IMR-90 (cell line): ENCODE measurements around the gene TNFSF12. TPM values are rescaled to one million over a fixed set of nuclear protein-coding genes. Genes with fewer than 3 reads are reported as not detected.

Source experiments
- ATAC-seq: fragments of 200-7000 bp; cut with Tn5 transposase; 2 replicates; pipeline ENCODE4 v1.9.1; 2020; ENCODE audit warnings: low read depth, mild to moderate bottlenecking, moderate library complexity
- BruUV-seq: library from RNA; stranded (reverse); fragments of 400-500 nt; replicated peaks from 2 replicates; lab custom pipeline; 2021; lab: Mats Ljungman, UMichigan
- CTCF ChIA-PET: fragments of 300-600 bp; formaldehyde crosslinking; extraction: SDS; loops from one replicate; lab custom pipeline; 2021; ENCODE audit warnings: antibody characterized with exemption; lab: Yijun Ruan, JAX
- POLR2A ChIA-PET: fragments of 300-600 bp; sonication (Branson Sonifier 250); formaldehyde crosslinking; loops from one replicate; lab custom pipeline; 2022; ENCODE audit warnings: antibody characterized with exemption; ENCODE audit not compliant: unreplicated experiment; lab: Charles Lee
- DNase-seq: peaks from one replicate; pipeline ENCODE4 v3.0.0; 2013
- H2AFZ ChIP-seq: replicated peaks from 2 replicates; pipeline ENCODE3; 2013; ENCODE audit warnings: low read length, mild to moderate bottlenecking; ENCODE audit not compliant: poor library complexity
- H2AK5ac ChIP-seq: 2 replicates; pipeline ENCODE4 v1.6.1; 2013; ENCODE audit warnings: low read depth, low read length, inconsistent platforms
- H2AK9ac ChIP-seq: replicated peaks from 2 replicates; pipeline ENCODE3; 2013; ENCODE audit warnings: mild to moderate bottlenecking, low read depth, low read length, moderate library complexity; ENCODE audit not compliant: poor library complexity
- H2BK120ac ChIP-seq: 2 replicates; pipeline ENCODE4 v1.6.1; 2013; ENCODE audit warnings: low read depth, low read length, inconsistent platforms
- H2BK15ac ChIP-seq: 3 replicates; pipeline ENCODE4 v1.6.1; 2013; ENCODE audit warnings: low read depth, low read length, inconsistent platforms
- H2BK20ac ChIP-seq: 2 replicates; pipeline ENCODE4 v1.6.1; 2013; ENCODE audit warnings: low read depth, mild to moderate bottlenecking, inconsistent platforms, low read length, moderate library complexity
- H2BK5ac ChIP-seq: 2 replicates; pipeline ENCODE4 v1.6.1; 2013; ENCODE audit warnings: mild to moderate bottlenecking, low read depth, low read length, inconsistent platforms; ENCODE audit not compliant: poor library complexity, severe bottlenecking
- H3K14ac ChIP-seq: replicated peaks from 2 replicates; pipeline ENCODE4 v1.6.1; 2013; ENCODE audit warnings: low read depth, low read length, inconsistent platforms
- H3K18ac ChIP-seq: 2 replicates; pipeline ENCODE4 v1.6.1; 2013; ENCODE audit warnings: low read depth, low read length, control low read depth
- H3K23ac ChIP-seq: 2 replicates; pipeline ENCODE4 v1.6.1; 2013; ENCODE audit warnings: low read depth, low read length, inconsistent platforms
- H3K27ac ChIP-seq: 2 replicates; pipeline ENCODE4 v1.5.1; 2013; ENCODE audit warnings: mild to moderate bottlenecking, control low read depth, low read length; ENCODE audit not compliant: insufficient read depth
- H3K27me3 ChIP-seq: 2 replicates; pipeline ENCODE4 v1.6.1; 2013; ENCODE audit warnings: low read length; ENCODE audit not compliant: control insufficient read depth, insufficient read depth
- H3K36me3 ChIP-seq: 2 replicates; pipeline ENCODE4 v1.6.1; 2013; ENCODE audit warnings: low read length, mixed read lengths; ENCODE audit not compliant: control insufficient read depth, insufficient read depth
- H3K4ac ChIP-seq: 2 replicates; pipeline ENCODE4 v1.6.1; 2013; ENCODE audit warnings: low read depth, low read length, inconsistent platforms
- H3K4me1 ChIP-seq: 2 replicates; pipeline ENCODE4 v1.6.1; 2013; ENCODE audit warnings: low read length, mixed read lengths; ENCODE audit not compliant: control insufficient read depth, insufficient read depth
- H3K4me2 ChIP-seq: 2 replicates; pipeline ENCODE4 v1.6.1; 2013; ENCODE audit warnings: low read depth, mild to moderate bottlenecking, control low read depth, low read length, moderate library complexity
- H3K4me3 ChIP-seq: 2 replicates; pipeline ENCODE4 v1.5.1; 2013; ENCODE audit warnings: low read depth, mild to moderate bottlenecking, control low read depth, low read length, moderate library complexity; ENCODE audit not compliant: insufficient read depth
- H3K56ac ChIP-seq: 2 replicates; pipeline ENCODE4 v1.6.1; 2013; ENCODE audit warnings: low read length, inconsistent platforms; ENCODE audit not compliant: insufficient read depth; ENCODE audit errors: extremely low read depth
- H3K79me1 ChIP-seq, 2 experiments: 2 replicates each; pipeline ENCODE4 v1.6.1; 2013; ENCODE audit warnings: low read length in 2 of 2, inconsistent platforms in 1 of 2, low read depth in 1 of 2
- H3K9ac ChIP-seq: 2 replicates; pipeline ENCODE4 v1.6.1; 2013; ENCODE audit warnings: low read depth, low read length, control low read depth
- H3K9me1 ChIP-seq: 2 replicates; pipeline ENCODE4 v1.6.1; 2013; ENCODE audit warnings: low read length, inconsistent platforms; ENCODE audit not compliant: insufficient read depth
- H3K9me3 ChIP-seq: 2 replicates; pipeline ENCODE4 v1.6.1; 2013; ENCODE audit warnings: low read length; ENCODE audit not compliant: control insufficient read depth, insufficient read depth
- H4K20me1 ChIP-seq: 2 replicates; pipeline ENCODE4 v1.6.1; 2013; ENCODE audit warnings: low read length, inconsistent platforms; ENCODE audit not compliant: insufficient read depth
- H4K5ac ChIP-seq: 2 replicates; pipeline ENCODE4 v1.6.1; 2013; ENCODE audit warnings: mild to moderate bottlenecking, low read depth, low read length, control low read depth
- H4K8ac ChIP-seq, 2 experiments: 2 replicates each; pipeline ENCODE4 v1.6.1; 2013; ENCODE audit warnings: low read depth in 2 of 2, low read length in 2 of 2, control low read depth in 1 of 2, inconsistent platforms in 1 of 2
- H4K91ac ChIP-seq: 2 replicates; pipeline ENCODE4 v1.6.1; 2013; ENCODE audit warnings: low read depth, low read length, inconsistent platforms; ENCODE audit not compliant: insufficient read depth
- BHLHE40 ChIP-seq: fragments of 150-350 bp; IDR thresholded peaks from 2 replicates; pipeline ENCODE4 v1.6.1; 2016; ENCODE audit warnings: mild to moderate bottlenecking, low read depth, low read length
- MXI1 ChIP-seq: IDR thresholded peaks from 2 replicates; pipeline ENCODE4 v1.6.1; 2012; ENCODE audit warnings: low read depth, mild to moderate bottlenecking, low read length, moderate library complexity, borderline replicate concordance
- NFE2L2 ChIP-seq: fragments of 150-350 bp; IDR thresholded peaks from 2 replicates; pipeline ENCODE4 v1.6.1; 2016; ENCODE audit warnings: low read depth, mild to moderate bottlenecking, low read length
- POLR2A ChIP-seq: IDR thresholded peaks from 2 replicates; pipeline ENCODE4 v1.6.1; 2012; ENCODE audit warnings: mild to moderate bottlenecking, low read depth, low read length
- USF2 ChIP-seq: fragments of 150-350 bp; IDR thresholded peaks from 2 replicates; pipeline ENCODE4 v1.6.1; 2017; ENCODE audit warnings: mild to moderate bottlenecking, antibody characterized with exemption, low read length, low read depth
- WGBS, 2 experiments: methylation state at CpG; one replicate each; pipeline versions ENCODE4 v1.1.5 to v1.1.7; 2013; ENCODE audit warnings: missing lambda C conversion rate in 2 of 2; ENCODE audit not compliant: insufficient read length in 1 of 2; ENCODE audit errors: extremely low coverage in 2 of 2; 5-methylcytosine and 5-hydroxymethylcytosine counted together
- dilution Hi-C: fragments of 300-500 bp; cut with HindIII; formaldehyde crosslinking; loops from one replicate; pipeline ENCODE4 v1.14.3; 2018; ENCODE audit warnings: low sequenced_read_pairs; ENCODE audit not compliant: unreplicated experiment
- in situ Hi-C: fragments of 300-500 bp; cut with MboI; formaldehyde crosslinking; loops from 3 replicates; pipeline ENCODE4 v1.14.3; 2019; ENCODE audit warnings: low sequenced_read_pairs, inconsistent platforms, mixed read lengths
- intact Hi-C: fragments of 100-400 bp; cut with micrococcal nuclease; formaldehyde crosslinking; loops from 2 replicates; pipeline ENCODE4 v1.10.0; 2022
- polyA plus RNA-seq, 3 experiments: library from polyadenylated mRNA; depleted of rRNA; stranded (reverse); fragments of >200 nt; gene quantifications; 2 replicates each; pipeline ENCODE4 v1.2.3, GENCODE V29; 2012; ENCODE audit warnings: low replicate concordance in 1 of 3
- total RNA-seq: library from RNA; depleted of rRNA; stranded (reverse); fragments of >200 nt; gene quantifications from 2 replicates; pipeline ENCODE4 v1.2.3, GENCODE V29; 2012

TNFSF12 gene
- total and polyA plus RNA-seq, 2 of the 4 experiments (the other 2 are of a cell fraction), result 2.7 to 22.0 TPM

- TF ChIP-seq BHLHE40, result no peak
These were observed 14.4 kb downstream of the TNFSF12 start (continued) for GRCh38 chr17:7563115-7563869.

GRCh38 chr17:7569571-7569970, 20.7 kb downstream of the TNFSF12 start:
- POLR2A ChIA-PET, result no interaction called here
- TF ChIP-seq BHLHE40 (no peak), MXI1 (no peak), NFE2L2 (no peak), USF2 (no peak), POLR2A (no peak)
- H4K20me1 ChIP-seq, result peaks cover 19% of the 10 kb centered on the region
- no CpG with 5 or more reads among the region's 5 CpGs for WGBS, 2 experiments
- H3K14ac ChIP-seq, result no peak overlapping the region
- peaks cover 2% of the 10 kb centered on the region for H3K4me1 ChIP-seq
- H2AFZ ChIP-seq, result no peak overlapping the region
- peaks cover 2% of the 10 kb centered on the region; the same call in 1 of the 2 replicates for H3K9me1 ChIP-seq
- no peak overlapping the region for H3K4me3 ChIP-seq
- no peak for ATAC-seq
- no TSS peak for BruUV-seq
- CTCF ChIA-PET, result interaction anchor here (0.9 to 1.1 kb wide), 2 partner anchors 9 to 14 kb away, joined by 3 to 4 read pairs; partner anchors contain the start of gene MPDU1
- H4K5ac ChIP-seq, result no peak overlapping the region
- no peak overlapping the region for H3K18ac ChIP-seq
- H3K27me3 ChIP-seq, result no peaks in the 10 kb centered on the region
- no peak overlapping the region for H2BK120ac ChIP-seq
- H4K91ac ChIP-seq, result no peak overlapping the region
- in situ Hi-C loops (no loop called here), dilution Hi-C loops (no loop called here), intact Hi-C loops (loop anchor here (10.0 kb wide), 2 partner anchors 245 to 525 kb away; partner anchors contain the start of genes NEURL4 and SLC16A11)
- H3K4ac ChIP-seq, result no peak overlapping the region
- H4K8ac ChIP-seq, result no peak overlapping the region
- H3K9me3 ChIP-seq, result no peaks in the 10 kb centered on the region
- no peak for DNase-seq
- H2BK5ac ChIP-seq, result no peak overlapping the region
- no peak overlapping the region for H3K27ac ChIP-seq
- no peak overlapping the region for H2BK15ac ChIP-seq
- H2AK5ac ChIP-seq, result no peak overlapping the region
- H3K56ac ChIP-seq, result no peak overlapping the region
- H3K36me3 ChIP-seq, result peaks cover 47% of the 10 kb centered on the region
- H3K79me1 ChIP-seq, result peaks cover 16 to 48% of the 10 kb centered on the region in 2 experiments
- H3K4me2 ChIP-seq, result no peak overlapping the region
- no peak overlapping the region for H3K9ac ChIP-seq
- no peak overlapping the region for H2BK20ac ChIP-seq
- no peak overlapping the region for H3K23ac ChIP-seq
- H2AK9ac ChIP-seq, result no peak overlapping the region
